Keratinocyte (primary cell): ENCODE data around the gene TNKS1BP1. TPM values are rescaled to one million over a fixed set of nuclear protein-coding genes. Genes with fewer than 3 reads are reported as not detected.

Experiments used
- DNase-seq: peaks from one replicate; pipeline ENCODE4 v3.0.0-alpha.2; 2011; ENCODE audit warnings: low read depth, missing footprints, low spot score
- FAIRE-seq: peaks from 2 replicates; lab custom pipeline; 2011; peaks lifted over from hg19 to GRCh38; lab: Jason Lieb, UNC
- H2AFZ ChIP-seq: 2 replicates; pipeline ENCODE4 v1.6.0; 2012; ENCODE audit warnings: low read length, control low read depth, inconsistent platforms; ENCODE audit not compliant: control insufficient read depth
- H3K27ac ChIP-seq: 2 replicates; pipeline ENCODE4 v1.5.1; 2011; ENCODE audit warnings: low read length; ENCODE audit not compliant: control insufficient read depth, insufficient read depth
- H3K27me3 ChIP-seq: 3 replicates; pipeline ENCODE4 v1.6.0; 2011; ENCODE audit warnings: low read length; ENCODE audit not compliant: control insufficient read depth, insufficient read depth; ENCODE audit errors: extremely low read depth
- H3K36me3 ChIP-seq, 2 experiments: 2 replicates in 1 of 2; 3 replicates in 1 of 2; pipeline ENCODE4 v1.5.1; 2011; ENCODE audit warnings: low read length in 2 of 2, mild to moderate bottlenecking in 1 of 2; ENCODE audit not compliant: control insufficient read depth in 2 of 2, insufficient read depth in 2 of 2; ENCODE audit errors: extremely low read depth in 1 of 2
- H3K4me1 ChIP-seq: 3 replicates; pipeline ENCODE4 v1.5.1; 2011; ENCODE audit warnings: low read length; ENCODE audit not compliant: control insufficient read depth, insufficient read depth; ENCODE audit errors: extremely low read depth
- H3K4me2 ChIP-seq: 3 replicates; pipeline ENCODE4 v1.6.0; 2011; ENCODE audit warnings: low read depth, low read length; ENCODE audit not compliant: control insufficient read depth, insufficient read depth; ENCODE audit errors: extremely low read depth
- H3K4me3 ChIP-seq, 3 experiments: fragments of 200-600 bp in 1 of 3; sonication (generic) in 1 of 3; 2 replicates in 2 of 3; 3 replicates in 1 of 3; pipeline ENCODE4 v1.5.1; 2011 to 2016; ENCODE audit warnings: low read length in 3 of 3, mild to moderate bottlenecking in 3 of 3, control low read depth in 2 of 3, inconsistent platforms in 1 of 3, low read depth in 1 of 3, mixed read lengths in 1 of 3, mixed run types in 1 of 3, moderate library complexity in 1 of 3; ENCODE audit not compliant: control insufficient read depth in 2 of 3, insufficient read depth in 2 of 3; ENCODE audit errors: extremely low read depth in 1 of 3
- H3K79me2 ChIP-seq: 2 replicates; pipeline ENCODE4 v1.6.0; 2012; ENCODE audit warnings: low read length; ENCODE audit not compliant: control insufficient read depth, insufficient read depth
- H3K9ac ChIP-seq: 3 replicates; pipeline ENCODE4 v1.6.0; 2011; ENCODE audit warnings: low read length; ENCODE audit not compliant: control insufficient read depth, insufficient read depth; ENCODE audit errors: extremely low read depth
- H3K9me1 ChIP-seq: 3 replicates; pipeline ENCODE4 v1.6.0; 2011; ENCODE audit warnings: low read length; ENCODE audit not compliant: control insufficient read depth, insufficient read depth; ENCODE audit errors: extremely low read depth
- H3K9me3 ChIP-seq: 2 replicates; pipeline ENCODE4 v1.5.1; 2012; ENCODE audit warnings: low read depth, low read length; ENCODE audit not compliant: control insufficient read depth
- H4K20me1 ChIP-seq: 3 replicates; pipeline ENCODE4 v1.6.0; 2011; ENCODE audit warnings: low read length; ENCODE audit not compliant: control insufficient read depth, insufficient read depth; ENCODE audit errors: extremely low read depth
- CTCF ChIP-seq, 3 experiments: IDR thresholded peaks in 1 of 3; conservative IDR thresholded peaks in 1 of 3; optimal IDR thresholded peaks in 1 of 3; 2 replicates in 2 of 3; 3 replicates in 1 of 3; pipeline versions ENCODE3 to v1.5.1; 2011; ENCODE audit warnings: low read length in 3 of 3, mild to moderate bottlenecking in 3 of 3, moderate library complexity in 2 of 3, control low read depth in 1 of 3, inconsistent platforms in 1 of 3; ENCODE audit not compliant: insufficient read depth in 2 of 3; ENCODE audit errors: extremely low read depth in 1 of 3
- EZH2 ChIP-seq: IDR thresholded peaks from one replicate; pipeline ENCODE4 v1.6.1; 2012; ENCODE audit warnings: inconsistent platforms, mild to moderate bottlenecking, low read length, moderate library complexity
- dilution Hi-C: fragments of 300-500 bp; cut with MboI; formaldehyde crosslinking; loops from one replicate; pipeline ENCODE4 v1.7.0; 2020; ENCODE audit warnings: low sequenced_read_pairs; ENCODE audit not compliant: extremely low pct_ligation_motif_present
- polyA plus RNA-seq, 5 experiments: library from polyadenylated mRNA; depleted of rRNA in 3 of 5; stranded (reverse) in 3 of 5; stranded (forward) in 1 of 5; unstranded in 1 of 5; fragments of >200 nt; gene quantifications; 1 replicate in 1 of 5; 2 replicates in 3 of 5; 3 replicates in 1 of 5; pipeline versions ENCODE4 v1.2.1 to v1.2.3, GENCODE V29; 2011 to 2012; ENCODE audit warnings: missing spikeins in 2 of 5, low read depth in 1 of 5, low replicate concordance in 1 of 5

Gene TNKS1BP1
- polyA plus RNA-seq, 1 donor (not counting 4 experiments of a cell fraction or from before 2014, with no cell fraction given): 88.3 TPM

DNA sequence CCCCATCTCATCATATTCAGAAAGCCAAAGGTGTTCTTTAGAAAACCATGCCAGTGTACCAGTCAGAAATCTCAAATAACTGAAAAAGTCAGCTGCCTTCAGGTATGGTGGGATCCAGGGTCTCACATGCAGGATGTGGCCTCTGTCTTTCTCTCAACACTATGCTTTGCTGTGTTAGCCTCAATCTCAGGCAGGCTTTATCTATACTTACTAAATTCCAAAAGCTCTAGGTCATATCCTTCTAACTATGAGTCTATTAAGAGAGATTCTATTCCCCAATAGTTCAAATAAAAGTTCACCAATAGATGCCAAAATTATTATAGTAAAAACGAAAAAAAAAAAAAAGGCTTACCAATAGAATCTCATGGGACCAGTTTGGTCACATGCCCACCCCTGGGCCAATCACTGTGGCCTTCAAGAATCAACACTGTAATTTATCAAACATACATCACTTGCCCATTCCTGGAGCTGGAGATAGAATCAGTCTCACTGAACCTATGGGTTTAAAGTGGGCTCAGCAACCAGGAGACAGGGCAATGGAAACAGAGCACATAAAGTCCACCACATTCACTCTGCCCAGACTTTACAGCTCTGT, 49.8 kb downstream of the TNKS1BP1 start:
- Histone ChIP-seq H3K36me3 (no peaks in the 10 kb centered on the region), H3K4me1 (peaks cover 35% of the 10 kb centered on the region), H3K9ac (no peak overlapping the region), H4K20me1 (no peaks in the 10 kb centered on the region), H3K79me2 (no peaks in the 10 kb centered on the region), H3K27me3 (no peaks in the 10 kb centered on the region), H3K9me1 (no peaks in the 10 kb centered on the region), H3K27ac (no peak overlapping the region), H2AFZ (no peak overlapping the region), H3K4me2 (no peak overlapping the region), H3K4me3 (no peak overlapping the region), H3K9me3 (no peaks in the 10 kb centered on the region)
- dilution Hi-C loops: loop anchor here (25.0 kb wide), 1 partner anchor 438 kb away; no protein-coding TSS in a partner anchor
- no peak for DNase-seq
- no peak for TF ChIP-seq EZH2
- TF ChIP-seq CTCF (optimal IDR thresholded peaks at IDR 0.05 in 1 of 3, IDR thresholded peaks at IDR 0.05 in 1 of 3, conservative IDR thresholded peaks at IDR 0.05 in 1 of 3; ENCODE audit: extremely low read depth in 1 of 3, insufficient read depth in 2 of 3, low read length in 3 of 3): no peak
- no peak for FAIRE-seq

GRCh38 chr11:57273448-57274058, 51.2 kb downstream of the TNKS1BP1 start:
- peaks cover 26% of the 10 kb centered on the region for H3K4me1 ChIP-seq
- no peaks in the 10 kb centered on the region for H3K79me2 ChIP-seq
- no peaks in the 10 kb centered on the region for H4K20me1 ChIP-seq
- H3K9me1 ChIP-seq: no peaks in the 10 kb centered on the region
- dilution Hi-C loops: no loop called here
- H3K9ac ChIP-seq: no peak overlapping the region
- H3K9me3 ChIP-seq: no peaks in the 10 kb centered on the region
- TF ChIP-seq CTCF (optimal IDR thresholded peaks at IDR 0.05 in 1 of 3, IDR thresholded peaks at IDR 0.05 in 1 of 3, conservative IDR thresholded peaks at IDR 0.05 in 1 of 3; ENCODE audit: extremely low read depth in 1 of 3, insufficient read depth in 2 of 3, low read length in 3 of 3): no peak
- H3K4me3 ChIP-seq: no peak overlapping the region
- no peak overlapping the region for H3K27ac ChIP-seq
- H2AFZ ChIP-seq: no peak overlapping the region
- no peak for DNase-seq
- H3K36me3 ChIP-seq: no peaks in the 10 kb centered on the region
- FAIRE-seq: no peak
- no peaks in the 10 kb centered on the region for H3K27me3 ChIP-seq
- no peak overlapping the region for H3K4me2 ChIP-seq
